ENCODE data around the gene PAM. TPM values are rescaled to one million over a fixed set of nuclear protein-coding genes. Genes with fewer than 3 reads are reported as not detected.

PAM gene
- polyA plus RNA-seq, 1 donor (not counting 4 experiments of a cell fraction or from before 2014, with no cell fraction given), result 149 TPM

DNA sequence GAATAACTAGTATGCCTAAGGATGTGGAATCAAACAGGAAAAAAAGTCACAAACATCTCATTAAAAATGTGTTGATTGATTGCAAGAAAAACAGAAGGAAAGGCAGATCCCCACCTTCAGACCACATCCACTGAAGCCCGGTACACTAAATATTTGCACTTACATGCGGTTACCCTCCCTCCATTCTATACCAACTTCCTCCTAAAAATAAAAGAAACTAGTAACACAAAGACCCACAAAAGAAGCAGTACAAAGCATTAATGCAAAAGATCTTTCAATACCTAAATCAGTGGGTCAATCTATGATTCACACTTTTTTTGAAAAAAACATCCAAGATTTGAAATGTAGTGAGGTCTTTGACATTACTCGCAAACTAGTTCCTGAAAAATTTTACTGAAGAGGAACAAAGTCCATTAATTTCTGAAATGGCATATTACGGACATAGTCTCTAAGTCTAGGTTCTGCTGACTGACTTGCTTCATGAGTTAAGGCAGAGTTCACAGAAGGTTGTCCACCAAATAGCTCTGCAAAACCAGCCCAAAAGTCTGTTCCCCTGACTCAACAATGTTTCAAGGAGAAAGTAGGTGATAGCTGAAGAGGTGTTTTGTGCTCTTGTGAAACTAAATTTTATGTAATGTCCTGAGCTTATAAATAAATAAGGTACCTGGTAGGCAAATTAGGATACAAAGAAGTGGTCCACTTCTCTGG, 100.7 kb downstream of the PAM start:
- Histone ChIP-seq H3K9ac (ENCODE audit: control insufficient read depth, extremely low read depth, insufficient read depth, low read length) (no peak overlapping the region), H3K27ac (ENCODE audit: control insufficient read depth, insufficient read depth, low read length) (no peak overlapping the region), H2AFZ (ENCODE audit: control insufficient read depth, low read length) (no peak overlapping the region), H3K27me3 (ENCODE audit: control insufficient read depth, extremely low read depth, insufficient read depth, low read length) (no peaks in the 10 kb centered on the region), H3K36me3 (ENCODE audit: control insufficient read depth in 2 of 2, extremely low read depth in 1 of 2, insufficient read depth in 2 of 2, low read length in 2 of 2) (peaks cover 0 to under 1% of the 10 kb centered on the region in 2 experiments), H3K79me2 (ENCODE audit: control insufficient read depth, insufficient read depth, low read length) (no peaks in the 10 kb centered on the region), H3K9me3 (ENCODE audit: control insufficient read depth, low read depth, low read length) (no peaks in the 10 kb centered on the region), H4K20me1 (ENCODE audit: control insufficient read depth, extremely low read depth, insufficient read depth, low read length) (no peaks in the 10 kb centered on the region), H3K9me1 (ENCODE audit: control insufficient read depth, extremely low read depth, insufficient read depth, low read length) (no peaks in the 10 kb centered on the region), H3K4me1 (ENCODE audit: control insufficient read depth, extremely low read depth, insufficient read depth, low read length) (peaks cover 22% of the 10 kb centered on the region), H3K4me2 (ENCODE audit: control insufficient read depth, extremely low read depth, insufficient read depth, low read depth, low read length) (peak overlapping the region; percentile 41), H3K4me3 (ENCODE audit: control insufficient read depth in 2 of 3, extremely low read depth in 1 of 3, insufficient read depth in 2 of 3, low read depth in 1 of 3, low read length in 3 of 3) (no peak overlapping the region)
- TF ChIP-seq, protein P1, sequence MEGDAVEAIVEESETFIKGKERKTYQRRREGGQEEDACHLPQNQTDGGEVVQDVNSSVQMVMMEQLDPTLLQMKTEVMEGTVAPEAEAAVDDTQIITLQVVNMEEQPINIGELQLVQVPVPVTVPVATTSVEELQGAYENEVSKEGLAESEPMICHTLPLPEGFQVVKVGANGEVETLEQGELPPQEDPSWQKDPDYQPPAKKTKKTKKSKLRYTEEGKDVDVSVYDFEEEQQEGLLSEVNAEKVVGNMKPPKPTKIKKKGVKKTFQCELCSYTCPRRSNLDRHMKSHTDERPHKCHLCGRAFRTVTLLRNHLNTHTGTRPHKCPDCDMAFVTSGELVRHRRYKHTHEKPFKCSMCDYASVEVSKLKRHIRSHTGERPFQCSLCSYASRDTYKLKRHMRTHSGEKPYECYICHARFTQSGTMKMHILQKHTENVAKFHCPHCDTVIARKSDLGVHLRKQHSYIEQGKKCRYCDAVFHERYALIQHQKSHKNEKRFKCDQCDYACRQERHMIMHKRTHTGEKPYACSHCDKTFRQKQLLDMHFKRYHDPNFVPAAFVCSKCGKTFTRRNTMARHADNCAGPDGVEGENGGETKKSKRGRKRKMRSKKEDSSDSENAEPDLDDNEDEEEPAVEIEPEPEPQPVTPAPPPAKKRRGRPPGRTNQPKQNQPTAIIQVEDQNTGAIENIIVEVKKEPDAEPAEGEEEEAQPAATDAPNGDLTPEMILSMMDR (optimal IDR thresholded peaks at IDR 0.05 in 1 of 3, IDR thresholded peaks at IDR 0.05 in 1 of 3, conservative IDR thresholded peaks at IDR 0.05 in 1 of 3; ENCODE audit: extremely low read depth in 1 of 3, insufficient read depth in 2 of 3, low read length in 3 of 3), result no peak
- no peak for TF ChIP-seq EZH2 (IDR thresholded peaks at IDR 0.05; ENCODE audit: low read length)
- FAIRE-seq (peak; percentile 63), DNase-seq (ENCODE audit: low read depth, low spot score) (no peak)
- dilution Hi-C loops (cut with MboI; ENCODE audit: extremely low pct_ligation_motif_present, low sequenced_read_pairs), result no loop called here

- dilution Hi-C loops (cut with MboI; ENCODE audit: extremely low pct_ligation_motif_present, low sequenced_read_pairs), result no loop called here
- Histone ChIP-seq H3K27ac (ENCODE audit: control insufficient read depth, insufficient read depth, low read length) (no peak overlapping the region), H3K9ac (ENCODE audit: control insufficient read depth, extremely low read depth, insufficient read depth, low read length) (no peak overlapping the region), H4K20me1 (ENCODE audit: control insufficient read depth, extremely low read depth, insufficient read depth, low read length) (no peaks in the 10 kb centered on the region), H3K9me3 (ENCODE audit: control insufficient read depth, low read depth, low read length) (no peaks in the 10 kb centered on the region), H3K4me3 (ENCODE audit: control insufficient read depth in 2 of 3, extremely low read depth in 1 of 3, insufficient read depth in 2 of 3, low read depth in 1 of 3, low read length in 3 of 3) (no peak overlapping the region), H3K27me3 (ENCODE audit: control insufficient read depth, extremely low read depth, insufficient read depth, low read length) (no peaks in the 10 kb centered on the region), H3K4me2 (ENCODE audit: control insufficient read depth, extremely low read depth, insufficient read depth, low read depth, low read length) (peak overlapping the region; percentile 41), H2AFZ (ENCODE audit: control insufficient read depth, low read length) (no peak overlapping the region), H3K9me1 (ENCODE audit: control insufficient read depth, extremely low read depth, insufficient read depth, low read length) (no peaks in the 10 kb centered on the region), H3K79me2 (ENCODE audit: control insufficient read depth, insufficient read depth, low read length) (no peaks in the 10 kb centered on the region), H3K36me3 (ENCODE audit: control insufficient read depth in 2 of 2, extremely low read depth in 1 of 2, insufficient read depth in 2 of 2, low read length in 2 of 2) (peaks cover 0 to 2% of the 10 kb centered on the region in 2 experiments), H3K4me1 (ENCODE audit: control insufficient read depth, extremely low read depth, insufficient read depth, low read length) (peaks cover 22% of the 10 kb centered on the region)
- DNase-seq (ENCODE audit: low read depth, low spot score) (no peak), FAIRE-seq (no peak)
- TF ChIP-seq EZH2 (IDR thresholded peaks at IDR 0.05; ENCODE audit: low read length), result no peak
- TF ChIP-seq, protein P1 (optimal IDR thresholded peaks at IDR 0.05 in 1 of 3, IDR thresholded peaks at IDR 0.05 in 1 of 3, conservative IDR thresholded peaks at IDR 0.05 in 1 of 3; ENCODE audit: extremely low read depth in 1 of 3, insufficient read depth in 2 of 3, low read length in 3 of 3), result no peak
Observed at GRCh38 chr5:102856389-102856777, 101.3 kb downstream of the PAM start.
